ENCODE data around the gene FXYD6. TPM values are rescaled to one million over a fixed set of nuclear protein-coding genes. Genes with fewer than 3 reads are reported as not detected.

The FXYD6 gene
- total RNA-seq, 1 donor from 2014 or later: 0.99 TPM

DNA sequence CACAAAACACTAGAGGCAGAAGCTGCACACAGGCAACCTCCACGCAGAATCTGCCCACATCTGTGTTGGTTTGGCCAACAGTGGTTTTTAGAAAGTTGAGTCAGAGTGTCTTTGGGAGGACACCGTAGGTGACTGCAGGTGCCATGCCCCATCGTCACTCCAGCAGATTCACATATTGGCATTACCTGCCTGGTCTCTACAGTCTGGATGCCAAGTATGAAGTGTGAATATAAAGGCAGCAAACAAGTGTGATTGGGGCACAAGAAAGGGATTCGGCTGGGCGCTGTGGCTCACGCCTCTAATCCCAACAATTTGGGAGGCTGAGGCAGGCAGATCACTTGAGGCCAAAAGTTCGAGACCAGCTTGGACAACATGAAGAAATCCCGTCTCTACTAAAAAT, 40.9 kb downstream of the FXYD6 start:
- Mint-ChIP-seq H3K36me3 (ENCODE audit: unreplicated experiment) (no peaks in the 10 kb centered on the region), H3K9me3 (ENCODE audit: unreplicated experiment) (no peaks in the 10 kb centered on the region), H3K4me3 (ENCODE audit: unreplicated experiment) (no peak overlapping the region), H3K27me3 (ENCODE audit: unreplicated experiment) (peaks cover 26% of the 10 kb centered on the region), H3K4me1 (ENCODE audit: unreplicated experiment) (no peaks in the 10 kb centered on the region), H3K27ac (ENCODE audit: unreplicated experiment) (no peak overlapping the region)
- DNase-seq (ENCODE audit: extremely low spot score, unreplicated experiment): peak; percentile 19
- TF ChIP-seq, protein P1, sequence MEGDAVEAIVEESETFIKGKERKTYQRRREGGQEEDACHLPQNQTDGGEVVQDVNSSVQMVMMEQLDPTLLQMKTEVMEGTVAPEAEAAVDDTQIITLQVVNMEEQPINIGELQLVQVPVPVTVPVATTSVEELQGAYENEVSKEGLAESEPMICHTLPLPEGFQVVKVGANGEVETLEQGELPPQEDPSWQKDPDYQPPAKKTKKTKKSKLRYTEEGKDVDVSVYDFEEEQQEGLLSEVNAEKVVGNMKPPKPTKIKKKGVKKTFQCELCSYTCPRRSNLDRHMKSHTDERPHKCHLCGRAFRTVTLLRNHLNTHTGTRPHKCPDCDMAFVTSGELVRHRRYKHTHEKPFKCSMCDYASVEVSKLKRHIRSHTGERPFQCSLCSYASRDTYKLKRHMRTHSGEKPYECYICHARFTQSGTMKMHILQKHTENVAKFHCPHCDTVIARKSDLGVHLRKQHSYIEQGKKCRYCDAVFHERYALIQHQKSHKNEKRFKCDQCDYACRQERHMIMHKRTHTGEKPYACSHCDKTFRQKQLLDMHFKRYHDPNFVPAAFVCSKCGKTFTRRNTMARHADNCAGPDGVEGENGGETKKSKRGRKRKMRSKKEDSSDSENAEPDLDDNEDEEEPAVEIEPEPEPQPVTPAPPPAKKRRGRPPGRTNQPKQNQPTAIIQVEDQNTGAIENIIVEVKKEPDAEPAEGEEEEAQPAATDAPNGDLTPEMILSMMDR (IDR thresholded peaks at IDR 0.05): no peak

DNA sequence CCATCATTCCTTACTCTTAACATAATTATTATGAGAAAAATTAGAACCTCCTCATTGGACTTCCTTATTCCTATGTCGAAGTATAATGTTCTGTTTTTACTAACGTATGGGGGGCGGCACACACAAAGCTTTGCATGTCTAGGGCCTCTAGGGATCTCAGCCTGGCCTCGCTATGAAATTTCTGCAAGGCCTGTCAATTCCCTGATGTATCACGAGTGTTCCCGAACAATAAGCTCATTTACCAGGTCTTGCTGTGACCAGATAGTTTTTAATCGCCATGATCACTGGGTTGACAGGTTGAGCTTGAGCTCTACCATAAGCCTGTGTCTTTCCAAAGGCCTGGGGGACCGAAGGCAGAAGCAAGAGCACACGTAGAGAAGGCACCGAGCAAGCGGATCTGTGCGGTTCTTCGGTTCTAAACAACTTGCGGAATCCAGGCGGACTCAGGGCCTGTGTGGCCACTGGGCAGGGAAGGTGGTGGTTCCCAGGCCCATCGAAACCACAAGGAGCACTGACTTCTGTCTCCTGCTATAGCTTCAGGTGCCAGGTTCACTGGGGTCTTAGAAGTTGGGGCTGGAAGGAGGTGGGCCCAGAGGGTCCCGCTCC, 41.5 kb downstream of the FXYD6 start:
- Mint-ChIP-seq H3K27ac (ENCODE audit: unreplicated experiment) (no peak overlapping the region), H3K4me1 (ENCODE audit: unreplicated experiment) (no peaks in the 10 kb centered on the region), H3K36me3 (ENCODE audit: unreplicated experiment) (no peaks in the 10 kb centered on the region), H3K27me3 (ENCODE audit: unreplicated experiment) (peaks cover 26% of the 10 kb centered on the region), H3K9me3 (ENCODE audit: unreplicated experiment) (no peaks in the 10 kb centered on the region), H3K4me3 (ENCODE audit: unreplicated experiment) (no peak overlapping the region)
- TF ChIP-seq, protein P1 (IDR thresholded peaks at IDR 0.05): no peak
- DNase-seq (ENCODE audit: extremely low spot score, unreplicated experiment): peak; percentile 64

DNA sequence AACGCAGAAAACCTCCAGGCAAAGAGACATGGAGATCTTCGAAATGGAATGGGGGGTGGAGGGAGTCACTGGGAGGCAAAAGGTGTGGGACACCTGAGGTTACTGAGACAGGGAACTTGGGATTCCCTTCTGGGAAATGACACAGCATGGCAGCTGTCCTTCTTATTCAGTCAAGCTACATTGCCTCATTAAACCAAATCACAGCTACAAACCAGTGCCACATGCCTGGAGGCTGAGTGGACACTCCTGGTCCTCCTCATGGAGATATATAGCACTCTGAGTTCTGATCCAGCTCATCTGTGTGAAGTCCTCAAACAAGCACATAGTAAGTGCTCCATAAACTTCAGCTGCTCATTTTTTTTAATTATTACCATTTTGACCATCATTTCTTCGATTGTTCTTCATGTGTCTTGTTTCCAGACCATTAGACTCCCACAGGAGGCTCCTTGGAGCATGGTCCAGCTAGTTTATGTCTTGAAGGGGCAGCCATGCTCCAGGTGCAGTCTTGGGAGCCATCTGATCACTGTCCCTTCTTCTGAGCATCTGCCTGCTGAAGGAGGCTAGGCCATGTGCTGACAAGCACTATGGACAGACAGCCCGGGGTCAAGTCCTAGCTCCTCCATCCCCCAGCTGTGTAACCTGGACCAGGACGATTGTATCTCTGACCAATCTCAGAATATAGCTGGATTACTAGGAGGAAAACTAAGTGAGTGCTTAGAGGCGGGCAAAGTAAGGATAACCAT, 42.2 kb downstream of the FXYD6 start:
- H3K4me3 Mint-ChIP-seq (ENCODE audit: unreplicated experiment): no peak overlapping the region

DNA sequence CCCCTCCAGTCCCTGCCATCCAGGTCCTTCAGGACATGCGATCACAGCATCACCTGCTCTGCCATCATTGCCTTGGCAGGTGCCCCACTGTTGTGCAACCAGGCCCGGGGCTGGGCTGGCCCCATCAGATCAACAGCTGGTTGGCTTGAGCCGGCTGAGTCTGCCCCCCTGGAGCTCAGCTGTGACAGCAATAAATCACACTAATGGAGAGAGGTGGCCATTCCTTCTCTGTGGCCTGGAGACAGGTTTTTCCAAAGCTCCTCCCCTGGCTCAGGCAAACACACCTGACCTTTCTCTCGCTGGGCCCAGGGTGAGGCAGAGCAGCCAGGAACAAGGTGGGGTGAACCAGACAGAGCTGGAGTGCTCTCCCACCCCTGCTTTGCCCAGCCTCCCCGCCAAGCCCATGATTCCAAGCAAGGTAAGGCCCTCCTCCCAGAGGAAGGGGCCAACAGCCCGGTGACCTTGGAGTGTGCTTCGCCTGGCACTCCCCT, 43.0 kb downstream of the FXYD6 start:
- no peak overlapping the region for H3K27ac Mint-ChIP-seq (ENCODE audit: unreplicated experiment)
- no peaks in the 10 kb centered on the region for H3K36me3 Mint-ChIP-seq (ENCODE audit: unreplicated experiment)
- no peak for DNase-seq (ENCODE audit: extremely low spot score, unreplicated experiment)
- no peak overlapping the region for H3K4me3 Mint-ChIP-seq (ENCODE audit: unreplicated experiment)
- H3K9me3 Mint-ChIP-seq (ENCODE audit: unreplicated experiment): no peaks in the 10 kb centered on the region
- H3K27me3 Mint-ChIP-seq (ENCODE audit: unreplicated experiment): peaks cover 22% of the 10 kb centered on the region
- peaks cover 2% of the 10 kb centered on the region for H3K4me1 Mint-ChIP-seq (ENCODE audit: unreplicated experiment)
- TF ChIP-seq, protein P1 (IDR thresholded peaks at IDR 0.05): no peak

More for the DNA sequence above, 42.2 kb downstream of the FXYD6 start:
- H3K9me3 Mint-ChIP-seq (ENCODE audit: unreplicated experiment): no peaks in the 10 kb centered on the region
- no peaks in the 10 kb centered on the region for H3K4me1 Mint-ChIP-seq (ENCODE audit: unreplicated experiment)
- H3K27ac Mint-ChIP-seq (ENCODE audit: unreplicated experiment): no peak overlapping the region
- no peaks in the 10 kb centered on the region for H3K36me3 Mint-ChIP-seq (ENCODE audit: unreplicated experiment)
- peaks cover 26% of the 10 kb centered on the region for H3K27me3 Mint-ChIP-seq (ENCODE audit: unreplicated experiment)
- TF ChIP-seq, protein P1 (IDR thresholded peaks at IDR 0.05): no peak
- DNase-seq (ENCODE audit: extremely low spot score, unreplicated experiment): peak; percentile 42

DNA sequence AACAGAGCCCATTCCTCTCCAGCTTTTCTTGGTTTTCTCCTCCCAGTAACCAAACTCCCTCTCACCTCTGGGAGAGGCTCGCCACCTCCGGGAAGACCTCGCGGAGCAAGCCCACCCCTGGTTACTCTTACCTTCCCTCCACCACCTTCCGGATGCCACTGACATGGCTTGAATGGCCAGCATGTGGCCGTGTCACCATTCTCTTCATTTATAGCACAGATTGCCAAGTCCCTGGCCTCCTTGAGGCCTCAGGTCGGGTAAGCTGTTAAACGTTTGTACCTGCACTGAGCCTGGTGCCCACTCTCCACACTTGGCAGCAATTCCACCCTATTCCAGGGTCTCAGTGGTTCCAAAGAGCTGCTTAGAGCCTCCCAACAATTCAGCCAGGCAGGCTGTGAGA, 43.9 kb downstream of the FXYD6 start:
- no peak overlapping the region for H3K27ac Mint-ChIP-seq (ENCODE audit: unreplicated experiment)
- peaks cover 2% of the 10 kb centered on the region for H3K4me1 Mint-ChIP-seq (ENCODE audit: unreplicated experiment)
- no peaks in the 10 kb centered on the region for H3K36me3 Mint-ChIP-seq (ENCODE audit: unreplicated experiment)
- no peak overlapping the region for H3K4me3 Mint-ChIP-seq (ENCODE audit: unreplicated experiment)
- DNase-seq (ENCODE audit: extremely low spot score, unreplicated experiment): no peak
- H3K9me3 Mint-ChIP-seq (ENCODE audit: unreplicated experiment): no peaks in the 10 kb centered on the region
- peaks cover 13% of the 10 kb centered on the region for H3K27me3 Mint-ChIP-seq (ENCODE audit: unreplicated experiment)
- TF ChIP-seq, protein P1 (IDR thresholded peaks at IDR 0.05): no peak
